GM12864 (cell line): Measurements from ENCODE around the gene CAPN10.

Source experiments
- DNase-seq: peaks from one replicate; pipeline ENCODE4 v3.0.0-alpha.2; 2011; ENCODE audit warnings: low read depth
- H3K4me3 ChIP-seq: 2 replicates; pipeline ENCODE4 v1.5.1; 2011; ENCODE audit warnings: mild to moderate bottlenecking, low read depth, low read length, control low read depth
- CTCF ChIP-seq: IDR thresholded peaks from 2 replicates; pipeline ENCODE4 v1.5.1; 2011; ENCODE audit warnings: low read depth, mild to moderate bottlenecking, moderate library complexity, low read length, control low read depth, inconsistent platforms; ENCODE audit errors: missing control alignments

The CAPN10 gene

GRCh38 chr2:240627736-240628506 lies 41.4 kb downstream of the CAPN10 start:
- DNase-seq, result no peak
- no peak for TF ChIP-seq CTCF
- H3K4me3 ChIP-seq, result no peak overlapping the region

- DNase-seq, result no peak
- no peak overlapping the region for H3K4me3 ChIP-seq
- no peak for TF ChIP-seq CTCF
These were observed 41.9 kb downstream of the CAPN10 start for GRCh38 chr2:240628507-240628807.

- DNase-seq, result no peak
- no peak for TF ChIP-seq CTCF
- no peak overlapping the region for H3K4me3 ChIP-seq
These were observed 42.5 kb downstream of the CAPN10 start for GRCh38 chr2:240628808-240629618.

- TF ChIP-seq CTCF, result no peak
- no peak overlapping the region for H3K4me3 ChIP-seq
- no peak for DNase-seq
These were observed 43.1 kb downstream of the CAPN10 start for GRCh38 chr2:240629619-240629967.

- DNase-seq, result no peak
- no peak overlapping the region for H3K4me3 ChIP-seq
These were observed 43.6 kb downstream of the CAPN10 start for GRCh38 chr2:240629968-240630770.

More at GRCh38 chr2:240629968-240630770, 43.6 kb downstream of the CAPN10 start:
- no peak for TF ChIP-seq CTCF
